Measurements from ENCODE around the gene CST7. TPM values are rescaled to one million over a fixed set of nuclear protein-coding genes. Genes with fewer than 3 reads are reported as not detected.
A peak's percentile ranks its signal among the peaks of the same experiment; 100 is the strongest.

CST7 gene
- total RNA-seq, 2 donors from 2014 or later: 0.47 to 1.1 TPM

DNA sequence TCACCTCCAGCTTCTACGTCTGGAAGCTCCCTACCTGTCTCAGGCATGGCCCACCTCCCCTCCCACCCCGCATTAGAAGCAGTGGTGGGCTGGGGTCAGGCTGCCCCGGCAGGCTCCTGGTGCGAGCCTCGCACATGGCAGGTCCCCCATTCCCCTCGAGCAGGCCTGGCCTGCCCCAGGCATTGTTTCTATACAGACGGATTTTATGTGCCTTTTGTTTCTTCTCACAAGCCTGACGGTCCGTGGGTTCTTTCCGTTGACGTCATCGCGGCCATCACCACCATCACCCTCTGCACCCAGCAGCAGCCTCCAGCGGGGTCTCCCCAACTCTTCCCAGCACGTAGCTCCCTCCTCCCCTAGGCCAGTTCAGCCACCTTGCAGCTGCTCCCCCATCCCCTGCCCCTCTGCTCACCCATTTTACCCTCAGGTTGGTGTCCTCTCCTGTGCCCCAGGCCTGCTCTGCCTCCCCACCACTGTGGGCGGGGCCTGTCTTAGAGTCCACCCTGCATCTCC lies 4.6 kb downstream of the CST7 start:
- TF ChIP-seq, protein P1, sequence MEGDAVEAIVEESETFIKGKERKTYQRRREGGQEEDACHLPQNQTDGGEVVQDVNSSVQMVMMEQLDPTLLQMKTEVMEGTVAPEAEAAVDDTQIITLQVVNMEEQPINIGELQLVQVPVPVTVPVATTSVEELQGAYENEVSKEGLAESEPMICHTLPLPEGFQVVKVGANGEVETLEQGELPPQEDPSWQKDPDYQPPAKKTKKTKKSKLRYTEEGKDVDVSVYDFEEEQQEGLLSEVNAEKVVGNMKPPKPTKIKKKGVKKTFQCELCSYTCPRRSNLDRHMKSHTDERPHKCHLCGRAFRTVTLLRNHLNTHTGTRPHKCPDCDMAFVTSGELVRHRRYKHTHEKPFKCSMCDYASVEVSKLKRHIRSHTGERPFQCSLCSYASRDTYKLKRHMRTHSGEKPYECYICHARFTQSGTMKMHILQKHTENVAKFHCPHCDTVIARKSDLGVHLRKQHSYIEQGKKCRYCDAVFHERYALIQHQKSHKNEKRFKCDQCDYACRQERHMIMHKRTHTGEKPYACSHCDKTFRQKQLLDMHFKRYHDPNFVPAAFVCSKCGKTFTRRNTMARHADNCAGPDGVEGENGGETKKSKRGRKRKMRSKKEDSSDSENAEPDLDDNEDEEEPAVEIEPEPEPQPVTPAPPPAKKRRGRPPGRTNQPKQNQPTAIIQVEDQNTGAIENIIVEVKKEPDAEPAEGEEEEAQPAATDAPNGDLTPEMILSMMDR (IDR thresholded peaks at IDR 0.05): no peak
- intact Hi-C loops (cut with DNase I): no loop called here
- no peak overlapping the region for H3K27ac ChIP-seq
- no peaks in the 10 kb centered on the region for H3K4me1 ChIP-seq
- DNase-seq: peak; percentile 14
- H3K27me3 ChIP-seq: no peaks in the 10 kb centered on the region
- no peaks in the 10 kb centered on the region for H3K9me3 ChIP-seq
- no peaks in the 10 kb centered on the region for H3K36me3 ChIP-seq
- no peak overlapping the region for H3K4me3 ChIP-seq
- H3K9ac ChIP-seq (ENCODE audit: low read depth in 2 of 2, low read length in 2 of 2): no peak overlapping the region

DNA sequence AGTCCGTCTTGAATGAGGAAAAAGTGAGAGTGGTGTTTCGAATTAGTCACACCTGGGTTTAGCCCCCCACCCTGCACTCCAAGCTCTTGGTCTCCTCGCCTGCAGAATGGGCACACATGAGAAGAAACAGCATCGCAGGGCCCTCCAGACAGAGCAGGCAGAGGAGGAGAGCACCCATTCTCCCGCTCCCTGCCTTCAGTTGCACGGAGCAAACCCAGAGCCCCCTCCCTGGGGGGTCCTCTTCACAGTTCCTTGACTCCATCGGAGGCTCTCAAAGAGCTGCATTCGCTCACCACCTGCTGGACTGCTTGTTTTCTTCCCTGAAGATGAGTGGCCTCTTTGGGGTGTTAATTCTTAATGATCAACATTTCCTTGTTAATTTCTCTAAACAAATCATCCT lies 5.1 kb downstream of the CST7 start:
- TF ChIP-seq, protein P1 (IDR thresholded peaks at IDR 0.05): no peak
- no peaks in the 10 kb centered on the region for H3K36me3 ChIP-seq
- intact Hi-C loops (cut with DNase I): no loop called here
- H3K4me3 ChIP-seq: no peak overlapping the region
- no peaks in the 10 kb centered on the region for H3K4me1 ChIP-seq
- H3K9me3 ChIP-seq: no peaks in the 10 kb centered on the region
- H3K27me3 ChIP-seq: no peaks in the 10 kb centered on the region
- H3K27ac ChIP-seq: no peak overlapping the region
- H3K9ac ChIP-seq (ENCODE audit: low read depth in 2 of 2, low read length in 2 of 2): no peak overlapping the region
- no peak for DNase-seq

DNA sequence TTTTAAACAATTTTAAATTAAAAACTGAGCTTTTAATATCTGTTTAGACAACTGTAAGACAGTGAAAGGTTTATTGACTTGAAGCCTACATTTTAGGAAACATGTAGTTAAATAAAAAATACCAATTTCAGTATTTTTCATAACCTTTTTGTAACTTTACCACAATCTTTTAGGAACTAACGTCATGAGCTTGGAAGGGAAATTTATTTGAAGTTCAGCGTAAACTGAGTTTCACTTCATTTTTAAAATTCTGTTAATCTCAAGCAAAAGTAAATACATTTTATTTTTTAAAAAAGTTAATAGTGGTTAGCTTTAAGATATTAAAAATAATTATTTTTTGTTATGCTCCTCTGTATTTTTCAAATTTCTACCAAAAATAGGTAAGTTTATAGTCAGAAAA lies 5.5 kb downstream of the CST7 start:
- Histone ChIP-seq H3K27me3 (no peaks in the 10 kb centered on the region), H3K4me3 (no peak overlapping the region), H3K4me1 (no peaks in the 10 kb centered on the region), H3K36me3 (no peaks in the 10 kb centered on the region), H3K9me3 (no peaks in the 10 kb centered on the region), H3K27ac (no peak overlapping the region), H3K9ac (ENCODE audit: low read depth in 2 of 2, low read length in 2 of 2) (no peak overlapping the region)
- intact Hi-C loops (cut with DNase I): no loop called here
- TF ChIP-seq, protein P1 (IDR thresholded peaks at IDR 0.05): no peak
- no peak for DNase-seq

DNA sequence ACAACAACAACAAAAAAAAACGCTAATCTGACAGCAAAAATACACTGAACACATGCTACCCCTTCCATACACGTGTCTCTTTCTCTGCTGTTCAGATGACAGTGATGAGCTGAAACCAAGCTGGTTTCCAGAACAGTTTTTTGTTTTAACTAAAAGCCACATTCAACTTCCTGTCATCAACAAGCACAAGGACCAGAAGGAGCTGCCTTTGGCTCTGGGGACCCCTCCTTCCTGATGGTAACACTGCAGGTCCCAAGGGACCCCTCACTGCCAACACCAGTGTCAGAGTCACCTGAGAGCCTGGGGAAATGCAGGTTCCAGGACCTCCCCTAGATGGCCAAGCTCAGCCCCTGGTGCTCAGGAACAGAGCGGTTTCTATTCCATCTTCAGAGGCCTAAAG lies 6.0 kb downstream of the CST7 start:
- no peak overlapping the region for H3K4me3 ChIP-seq

DNA sequence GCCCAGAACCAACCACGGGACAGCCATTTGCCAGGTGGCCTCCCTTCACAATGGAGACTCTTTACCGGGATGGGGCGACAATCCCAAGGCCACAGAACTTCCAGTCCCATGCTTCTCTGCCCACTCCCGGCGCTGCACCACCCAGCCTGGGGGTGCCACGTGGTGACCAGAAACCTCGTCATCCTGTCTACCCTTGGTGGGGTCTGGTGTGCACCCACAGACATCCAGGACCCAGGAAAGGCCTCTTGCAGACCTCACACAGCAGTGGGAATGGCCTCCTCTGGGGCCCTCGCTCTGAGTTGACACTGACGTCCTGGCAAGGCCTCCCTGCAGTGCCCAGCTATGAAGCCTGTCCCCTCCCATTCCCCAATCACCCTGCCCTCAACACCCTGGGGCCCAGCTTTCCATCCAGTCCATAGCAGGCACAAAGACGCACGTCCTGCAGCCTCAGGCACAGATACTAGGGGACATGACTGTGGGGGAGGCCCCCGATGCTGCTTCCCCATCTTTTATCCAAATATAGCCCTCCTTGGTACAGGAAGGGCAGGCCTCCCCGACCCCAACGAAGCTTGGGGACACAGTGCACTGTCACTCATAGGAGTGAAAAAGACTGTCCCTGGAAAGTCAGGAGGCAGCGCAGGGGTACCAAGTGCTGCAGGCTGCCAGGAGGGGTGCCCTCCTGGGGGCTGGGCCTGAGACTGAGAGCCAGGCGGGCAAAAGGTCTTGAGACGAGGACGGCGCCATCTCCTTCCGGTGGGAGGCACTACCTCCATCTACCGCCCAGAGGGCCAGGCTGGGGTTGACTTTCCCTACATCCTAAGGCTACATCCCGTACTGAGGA lies 7.2 kb downstream of the CST7 start:
- H3K27me3 ChIP-seq: no peaks in the 10 kb centered on the region
- H3K27ac ChIP-seq: no peak overlapping the region
- H3K9me3 ChIP-seq: no peaks in the 10 kb centered on the region
- H3K36me3 ChIP-seq: no peaks in the 10 kb centered on the region
- no peak for DNase-seq
- intact Hi-C loops (cut with DNase I): no loop called here
- H3K4me1 ChIP-seq: no peaks in the 10 kb centered on the region
- H3K4me3 ChIP-seq: no peak overlapping the region
- TF ChIP-seq, protein P1 (IDR thresholded peaks at IDR 0.05): no peak
- H3K9ac ChIP-seq (ENCODE audit: low read depth in 2 of 2, low read length in 2 of 2): no peak overlapping the region

More for the DNA sequence above, 6.0 kb downstream of the CST7 start:
- Histone ChIP-seq H3K9me3 (no peaks in the 10 kb centered on the region), H3K36me3 (no peaks in the 10 kb centered on the region), H3K27me3 (no peaks in the 10 kb centered on the region), H3K9ac (ENCODE audit: low read depth in 2 of 2, low read length in 2 of 2) (no peak overlapping the region), H3K27ac (no peak overlapping the region), H3K4me1 (no peaks in the 10 kb centered on the region)
- TF ChIP-seq, protein P1 (IDR thresholded peaks at IDR 0.05): no peak
- intact Hi-C loops (cut with DNase I): no loop called here
- peak; percentile 16 for DNase-seq

All from colonic mucosa (tissue), 4 donors.